Spleen (tissue), 11 donors: ENCODE results near the gene PHF21B. TPM values are rescaled to one million over a fixed set of nuclear protein-coding genes. Genes with fewer than 3 reads are reported as not detected.
"Not testable (repeated sequence)": the region's sequence is repeated elsewhere in the genome, so short reads cannot be mapped to it uniquely, and the experiment has no call there.

Experiments used
- DNase-seq: peaks from one replicate; pipeline ENCODE4 v3.0.0-alpha.2; 2020
- H3K27ac ChIP-seq, 8 donors: fragments of 200-600 bp; sonication (generic) in 7 of 8; 1 replicate in 4 of 8; 2 replicates in 4 of 8; pipeline versions ENCODE4 v1.5.0 to v1.8.0; 2016 to 2021; ENCODE audit warnings: inconsistent platforms in 4 of 8, mild to moderate bottlenecking in 4 of 8, moderate library complexity in 1 of 8
- H3K27me3 ChIP-seq, 7 donors: fragments of 200-600 bp; sonication (generic) in 6 of 7; replicated peaks in 1 of 7; 1 replicate in 4 of 7; 2 replicates in 3 of 7; pipeline versions ENCODE4 v1.5.0 to v1.8.0; 2016 to 2021; ENCODE audit warnings: inconsistent platforms in 3 of 7, mild to moderate bottlenecking in 1 of 7
- H3K36me3 ChIP-seq, 6 donors: fragments of 200-600 bp; sonication (generic) in 5 of 6; 1 replicate in 4 of 6; 2 replicates in 2 of 6; pipeline versions ENCODE4 v1.5.0 to v1.8.0; 2016 to 2021; ENCODE audit warnings: inconsistent platforms in 2 of 6
- H3K4me1 ChIP-seq, 6 donors: fragments of 200-600 bp; sonication (generic) in 5 of 6; 1 replicate in 3 of 6; 2 replicates in 3 of 6; pipeline versions ENCODE4 v1.5.0 to v1.8.0; 2016 to 2021; ENCODE audit warnings: inconsistent platforms in 3 of 6
- H3K4me3 ChIP-seq, 8 donors: fragments of 200-600 bp; sonication (generic) in 7 of 8; 1 replicate in 4 of 8; 2 replicates in 4 of 8; pipeline versions ENCODE4 v1.5.0 to v1.8.0; 2016 to 2021; ENCODE audit warnings: inconsistent platforms in 4 of 8, mild to moderate bottlenecking in 4 of 8, moderate library complexity in 2 of 8
- H3K9me3 ChIP-seq, 8 donors: fragments of 200-600 bp; sonication (generic) in 7 of 8; 1 replicate in 4 of 8; 2 replicates in 4 of 8; pipeline versions ENCODE4 v1.5.0 to v1.8.0; 2016 to 2021; ENCODE audit warnings: inconsistent platforms in 4 of 8
- CTCF ChIP-seq, 11 experiments: fragments of 200-600 bp in 7 of 11; fragments of 450-650 bp in 4 of 11; sonication (generic) in 4 of 11; IDR thresholded peaks in 8 of 11; conservative IDR thresholded peaks in 3 of 11; 1 replicate in 7 of 11; 2 replicates in 4 of 11; pipeline versions ENCODE4 v1.4.0 to v1.8.0; 2016 to 2021; ENCODE audit warnings: antibody characterized with exemption in 11 of 11, inconsistent platforms in 4 of 11, mild to moderate bottlenecking in 1 of 11
- POLR2A ChIP-seq, 3 donors: fragments of 450-650 bp; IDR thresholded peaks; one replicate each; pipeline ENCODE4 v1.5.1; 2017; ENCODE audit warnings: antibody characterized with exemption in 3 of 3, mild to moderate bottlenecking in 1 of 3
- POLR2AphosphoS5 ChIP-seq, 3 donors: sonication (generic); formaldehyde crosslinking; IDR thresholded peaks; one replicate each; pipeline ENCODE4 v1.5.1; 2017; ENCODE audit warnings: antibody characterized with exemption in 3 of 3
- WGBS, 5 donors: extraction: QIAGEN DNeasy Blood & Tissue Kit in 3 of 5; methylation state at CpG; one replicate each; pipeline versions ENCODE4 v1.1.5 to v1.1.7; 2013 to 2018; 5-methylcytosine and 5-hydroxymethylcytosine counted together
- intact Hi-C: fragments of 100-400 bp; cut with DNase I; formaldehyde crosslinking; loops from one replicate; pipeline ENCODE4 v1.15.0; 2023; ENCODE audit warnings: low total_unique reads
- polyA plus RNA-seq, 3 donors: library from polyadenylated mRNA; stranded (reverse); fragments of 200-250 nt; gene quantifications; one replicate each; pipeline ENCODE4 v1.2.1, GENCODE V29; 2013
- total RNA-seq, 7 donors: library from RNA; depleted of rRNA in 3 of 7; stranded (reverse); fragments of >200 nt in 3 of 7; fragmentation: NEBNext Ultra II Directional in 4 of 7; extraction: Animal tissue kit (Norgen Biotek cat#: 25700) in 4 of 7; gene quantifications; one replicate each; pipeline versions ENCODE4 v1.1.0 to v1.2.1, GENCODE V29; 2016 to 2021
- donor health status: healthy with polysubstance abuse.
- donor health status: DM: no; HTN: no; CAD: no; lungs with moderate emphysema.
- donor health status: DM: no; HTN: no; CAD: no.
- donor health status: Bipolar disorder and iron deficiency.
- donor health status: healthy.
- donor health status: DM: no; HTN: no; CAD: no.
- donor health status: DM: yes; HTN: yes; CAD: no.

PHF21B gene
- total and polyA plus RNA-seq, 10 donors = 0.03 to 0.46 (median 0.09) TPM; not detected in 4

DNA sequence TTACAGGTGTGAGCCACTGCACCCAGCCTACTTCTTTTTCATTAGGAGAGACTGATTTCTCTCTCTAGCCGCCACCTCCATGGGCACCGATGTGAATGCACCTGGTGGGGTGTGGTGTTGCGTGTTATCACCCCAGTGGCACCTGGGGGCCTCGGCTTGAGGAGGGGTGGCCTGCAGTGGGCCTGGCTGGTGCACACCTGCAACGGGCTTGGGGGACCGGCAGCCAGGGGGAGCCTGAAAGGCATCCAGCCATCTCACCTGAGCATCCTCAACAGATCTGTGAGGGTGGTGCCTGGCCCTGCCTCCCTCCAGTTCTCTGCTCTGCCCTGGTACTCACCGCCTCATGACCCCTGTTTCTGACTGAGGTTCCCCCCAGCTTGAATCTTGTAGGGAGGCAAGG, 148.6 kb downstream of the PHF21B start:
- Histone ChIP-seq H3K36me3 (peaks cover 0 to 31% (median 0%) of the 10 kb centered on the region in 6 donors), H3K27ac (no peak overlapping the region), H3K9me3 (no peaks in the 10 kb centered on the region), H3K4me1 (no peaks in the 10 kb centered on the region), H3K4me3 (no peak overlapping the region), H3K27me3 (no peaks in the 10 kb centered on the region)
- TF ChIP-seq POLR2A (IDR thresholded peaks at IDR 0.05) (no peak), CTCF (IDR thresholded peaks at IDR 0.05 in 8 of 11, conservative IDR thresholded peaks at IDR 0.05 in 3 of 11) (no peak), POLR2AphosphoS5 (IDR thresholded peaks at IDR 0.05) (no peak)
- WGBS, 5 donors = 75 to 94% (median 90%) methylated on average over 4 to 7 of the region's 7 CpGs
- intact Hi-C loops = no loop called here
- no peak for DNase-seq

DNA sequence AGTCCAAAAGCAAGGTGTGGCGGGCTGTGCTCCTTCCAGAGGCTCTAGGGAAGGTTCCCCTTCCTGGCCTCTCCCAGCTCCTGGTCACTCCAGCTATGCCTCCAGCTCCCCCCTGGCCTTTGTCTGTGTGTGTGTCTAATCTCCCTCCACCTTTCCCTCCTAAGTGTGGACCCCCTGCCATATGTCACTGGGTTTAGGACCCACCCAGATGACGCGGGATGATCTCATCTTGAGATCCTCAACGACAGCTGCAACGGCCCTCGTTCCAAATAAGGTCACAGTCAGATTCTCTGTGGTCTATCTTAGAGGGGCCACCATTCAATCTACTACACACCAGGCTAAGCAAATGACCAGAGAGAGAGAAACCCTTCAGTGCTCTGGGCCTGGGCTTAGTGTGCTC, 149.5 kb downstream of the PHF21B start:
- Histone ChIP-seq H3K9me3 (no peaks in the 10 kb centered on the region), H3K36me3 (peaks cover 0 to 31% (median 0%) of the 10 kb centered on the region in 6 donors), H3K27me3 (no peaks in the 10 kb centered on the region), H3K4me1 (no peaks in the 10 kb centered on the region), H3K27ac (no peak overlapping the region), H3K4me3 (no peak overlapping the region)
- intact Hi-C loops = no loop called here
- TF ChIP-seq POLR2AphosphoS5 (IDR thresholded peaks at IDR 0.05) (no peak), CTCF (IDR thresholded peaks at IDR 0.05 in 8 of 11, conservative IDR thresholded peaks at IDR 0.05 in 3 of 11) (no peak), POLR2A (IDR thresholded peaks at IDR 0.05) (no peak)
- 66 to 89% (median 76%) methylated on average over 6 of the region's 6 CpGs for WGBS, 5 donors
- DNase-seq = no peak

DNA sequence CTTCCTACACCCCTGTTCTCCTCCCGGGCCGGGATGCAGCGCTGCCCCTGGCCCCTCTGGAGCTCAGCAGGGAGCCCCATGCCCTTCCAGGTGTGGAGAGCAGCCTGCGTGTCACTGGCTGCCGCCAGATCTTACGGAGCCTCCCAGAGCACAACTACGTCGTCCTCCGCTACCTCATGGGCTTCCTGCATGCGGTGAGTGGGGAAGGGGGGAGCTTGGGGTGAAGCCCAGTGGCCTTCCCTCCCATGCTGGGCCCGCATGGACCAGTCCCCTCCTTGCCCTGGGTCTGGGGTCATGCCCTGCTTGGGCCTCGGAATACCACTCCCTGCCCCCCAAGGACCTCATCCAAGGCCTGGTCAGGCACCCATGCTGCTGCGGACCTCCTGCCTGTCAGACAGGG, 150.2 kb downstream of the PHF21B start:
- no peak overlapping the region for H3K27ac ChIP-seq
- no peak for DNase-seq
- no peaks in the 10 kb centered on the region for H3K4me1 ChIP-seq
- no peaks in the 10 kb centered on the region for H3K9me3 ChIP-seq
- H3K27me3 ChIP-seq = no peaks in the 10 kb centered on the region
- TF ChIP-seq CTCF (IDR thresholded peaks at IDR 0.05 in 8 of 11, conservative IDR thresholded peaks at IDR 0.05 in 3 of 11) (no peak), POLR2AphosphoS5 (IDR thresholded peaks at IDR 0.05) (peak in 1 of 3 donors; percentile 8), POLR2A (IDR thresholded peaks at IDR 0.05) (no peak)
- peaks cover 0 to 31% (median 0%) of the 10 kb centered on the region in 6 donors for H3K36me3 ChIP-seq
- WGBS, 5 donors = 90 to 94% (median 93%) methylated on average over 6 to 13 of the region's 13 CpGs
- no peak overlapping the region for H3K4me3 ChIP-seq
- intact Hi-C loops = no loop called here

DNA sequence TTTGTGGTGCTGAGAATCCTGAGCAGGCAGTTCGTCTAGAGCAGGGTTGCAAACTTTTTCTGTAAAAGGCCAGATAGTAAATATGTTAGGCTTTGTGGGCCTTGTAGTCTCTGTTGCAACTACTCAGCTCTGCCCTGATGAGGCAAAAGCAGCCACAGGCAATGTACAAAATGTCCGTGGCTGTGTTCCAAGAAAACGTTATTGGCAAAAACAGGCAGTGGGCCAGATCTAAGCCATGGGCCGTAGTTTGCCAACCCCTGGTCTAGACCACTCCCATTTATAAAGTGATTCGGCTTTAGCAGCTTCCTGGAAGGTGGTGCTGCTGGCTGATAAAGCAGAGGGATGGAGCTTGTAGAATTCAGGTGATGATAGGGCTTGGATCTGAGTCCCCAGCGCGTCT, 151.0 kb downstream of the PHF21B start:
- H3K27ac ChIP-seq, H3K4me3 ChIP-seq, intact Hi-C loops, DNase-seq, H3K27me3 ChIP-seq, H3K4me1 ChIP-seq, H3K9me3 ChIP-seq: not testable (repeated sequence)
- peaks cover 0 to 31% (median 0%) of the 10 kb centered on the region in 6 donors for H3K36me3 ChIP-seq
- 59 to 90% (median 83%) methylated on average over 3 to 7 of the region's 7 CpGs for WGBS, 5 donors

- no peak for DNase-seq
- intact Hi-C loops = no loop called here
- Histone ChIP-seq H3K36me3 (peaks cover 0 to 21% (median 0%) of the 10 kb centered on the region in 6 donors), H3K9me3 (no peaks in the 10 kb centered on the region), H3K4me3 (no peak overlapping the region), H3K27me3 (no peaks in the 10 kb centered on the region), H3K4me1 (no peaks in the 10 kb centered on the region), H3K27ac (no peak overlapping the region)
- no peak for TF ChIP-seq POLR2AphosphoS5 (IDR thresholded peaks at IDR 0.05)
- no peak for TF ChIP-seq CTCF (IDR thresholded peaks at IDR 0.05 in 8 of 11, conservative IDR thresholded peaks at IDR 0.05 in 3 of 11)
- TF ChIP-seq POLR2A (IDR thresholded peaks at IDR 0.05) = no peak
- 84 to 90% (median 87%) methylated on average over 5 of the region's 5 CpGs for WGBS, 5 donors
Observed at GRCh38 chr22:44855855-44856254, 153.9 kb downstream of the PHF21B start.

DNA sequence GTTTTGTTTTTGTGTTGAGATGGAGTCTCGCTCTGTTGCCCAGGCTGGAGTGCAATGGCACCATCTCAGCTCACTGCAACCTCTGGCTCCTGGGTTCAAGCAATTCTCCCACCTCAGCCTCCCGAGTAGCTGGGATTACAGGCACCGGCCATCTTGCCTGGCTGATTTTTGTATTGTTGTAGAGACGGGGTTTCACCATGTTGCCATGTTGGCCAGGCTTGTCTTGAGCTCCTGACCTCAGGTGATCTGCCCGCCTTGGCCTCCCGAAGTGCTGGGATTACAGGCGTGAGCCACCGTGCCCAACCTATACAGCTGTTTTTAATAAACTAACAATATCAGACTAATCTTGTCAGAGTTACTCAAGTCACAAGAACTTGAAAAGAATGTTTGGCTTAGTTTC, 155.2 kb downstream of the PHF21B start:
- H3K36me3 ChIP-seq = peaks cover 0 to 21% (median 0%) of the 10 kb centered on the region in 6 donors
- H3K27me3 ChIP-seq, H3K4me3 ChIP-seq, intact Hi-C loops, H3K4me1 ChIP-seq, H3K27ac ChIP-seq, H3K9me3 ChIP-seq: not testable (repeated sequence)
- DNase-seq = peak; percentile 36
- WGBS, 5 donors = 87 to 98% (median 93%) methylated on average over 8 of the region's 8 CpGs
